CD8-positive, alpha-beta memory T cell (primary cell): Measurements from ENCODE around the gene TEX35. TPM values are rescaled to one million over a fixed set of nuclear protein-coding genes. Genes with fewer than 3 reads are reported as not detected.

Experiments
- CTCF ChIA-PET: fragments of 350-600 bp; sonication (Branson Sonifier 250); formaldehyde crosslinking; loops from one replicate; lab custom pipeline; 2021; ENCODE audit warnings: antibody characterized with exemption; lab: Charles Lee
- POLR2A ChIA-PET: fragments of 350-600 bp; sonication (Branson Sonifier 250); formaldehyde crosslinking; loops from one replicate; lab custom pipeline; 2021; ENCODE audit warnings: antibody characterized with exemption; lab: Charles Lee
- DNase-seq, 5 donors: peaks; one replicate each; pipeline versions ENCODE4 v3.0.0 to v3.0.0-alpha.2; 2020 to 2022; ENCODE audit warnings: mixed read lengths in 1 of 5
- H3K27ac ChIP-seq: one replicate; pipeline ENCODE4 v1.7.0; 2013; ENCODE audit warnings: low read depth, mild to moderate bottlenecking, low read length, moderate library complexity
- H3K27me3 ChIP-seq: 2 replicates; pipeline ENCODE4 v1.7.0; 2013; ENCODE audit warnings: low read length, mild to moderate bottlenecking; ENCODE audit not compliant: insufficient read depth, poor library complexity, severe bottlenecking
- H3K36me3 ChIP-seq: 2 replicates; pipeline ENCODE4 v1.7.0; 2013; ENCODE audit warnings: mild to moderate bottlenecking, low read length, moderate library complexity; ENCODE audit not compliant: insufficient read depth
- H3K4me1 ChIP-seq: 2 replicates; pipeline ENCODE4 v1.7.0; 2013; ENCODE audit warnings: mild to moderate bottlenecking, low read length, moderate library complexity; ENCODE audit not compliant: insufficient read depth
- H3K4me3 ChIP-seq: 2 replicates; pipeline ENCODE4 v1.7.0; 2013; ENCODE audit warnings: mild to moderate bottlenecking, low read length
- H3K9me3 ChIP-seq: 2 replicates; pipeline ENCODE4 v1.7.0; 2013; ENCODE audit warnings: mild to moderate bottlenecking, low read length
- H3K27ac Mint-ChIP-seq, 8 donors: one replicate each; pipeline ENCODE4 v1.8.0; 2020 to 2021; ENCODE audit warnings: mixed read lengths in 8 of 8, mild to moderate bottlenecking in 6 of 8, inconsistent platforms in 3 of 8, moderate library complexity in 3 of 8
- H3K27me3 Mint-ChIP-seq, 2 donors: one replicate each; pipeline ENCODE4 v1.8.0; 2020 to 2021; ENCODE audit warnings: mixed read lengths in 2 of 2, mild to moderate bottlenecking in 1 of 2, moderate library complexity in 1 of 2
- H3K36me3 Mint-ChIP-seq, 3 donors: one replicate each; pipeline ENCODE4 v1.8.0; 2020 to 2021; ENCODE audit warnings: mixed read lengths in 3 of 3, inconsistent platforms in 1 of 3, mild to moderate bottlenecking in 1 of 3
- H3K4me1 Mint-ChIP-seq, 3 donors: one replicate each; pipeline ENCODE4 v1.8.0; 2020 to 2021; ENCODE audit warnings: mixed read lengths in 3 of 3, inconsistent platforms in 1 of 3, mild to moderate bottlenecking in 1 of 3
- H3K4me3 Mint-ChIP-seq, 7 donors: one replicate each; pipeline ENCODE4 v1.8.0; 2020 to 2021; ENCODE audit warnings: mixed read lengths in 7 of 7, mild to moderate bottlenecking in 6 of 7, moderate library complexity in 4 of 7, inconsistent platforms in 2 of 7
- H3K9me3 Mint-ChIP-seq, 5 donors: one replicate each; pipeline ENCODE4 v1.8.0; 2020 to 2022; ENCODE audit warnings: mixed read lengths in 5 of 5, mild to moderate bottlenecking in 3 of 5, moderate library complexity in 2 of 5, inconsistent platforms in 1 of 5
- polyA plus RNA-seq: library from polyadenylated mRNA; unstranded; fragments of 300-500 nt; fragmentation: Illumina TruSeq; gene quantifications from one replicate; pipeline ENCODE4 v1.2.3, GENCODE V29; 2021
- total RNA-seq, 2 experiments: library from RNA; stranded (reverse); gene quantifications; one replicate each; pipeline ENCODE4 v1.2.3, GENCODE V29; 2021

TEX35 gene
- total and polyA plus RNA-seq, 3 experiments from 2014 or later = not detected

DNA sequence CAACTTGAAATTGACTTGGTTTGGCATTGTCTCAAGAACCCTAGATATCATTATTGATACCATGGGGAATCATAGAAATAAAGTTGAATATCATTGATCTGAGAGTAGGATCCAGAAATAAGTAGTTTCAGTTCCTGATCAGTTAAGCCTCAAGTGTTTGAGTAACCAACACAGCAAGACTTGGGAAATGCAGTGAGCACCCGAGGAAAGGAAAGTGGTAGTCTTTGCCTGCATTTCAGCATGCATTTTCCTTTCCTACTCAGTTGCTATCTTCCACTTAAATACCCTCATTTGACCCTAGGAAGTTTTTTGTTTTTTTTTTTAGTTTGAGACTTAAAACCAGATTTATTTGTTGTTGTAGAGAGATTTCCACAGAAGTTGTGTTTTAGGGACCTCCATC is 35.1 kb upstream of the TEX35 start:
- CTCF ChIA-PET = no interaction called here
- Mint-ChIP-seq H3K9me3 (no peaks in the 10 kb centered on the region), H3K27ac (no peak overlapping the region), H3K4me3 (no peak overlapping the region), H3K27me3 (peaks cover 8 to 23% of the 10 kb centered on the region in 2 donors), H3K36me3 (no peaks in the 10 kb centered on the region), H3K4me1 (no peaks in the 10 kb centered on the region)
- no peaks in the 10 kb centered on the region for H3K36me3 ChIP-seq
- POLR2A ChIA-PET = no interaction called here
- no peaks in the 10 kb centered on the region for H3K9me3 ChIP-seq
- H3K27me3 ChIP-seq = no peaks in the 10 kb centered on the region
- no peak for DNase-seq
- H3K27ac ChIP-seq = no peak overlapping the region
- H3K4me1 ChIP-seq = no peaks in the 10 kb centered on the region
- no peak overlapping the region for H3K4me3 ChIP-seq

GRCh38 chr1:178483251-178483957 is 29.5 kb upstream of the TEX35 start:
- POLR2A ChIA-PET = no interaction called here
- peaks cover 11 to 19% of the 10 kb centered on the region in 2 donors for H3K27me3 Mint-ChIP-seq
- H3K4me1 Mint-ChIP-seq = peaks cover 0 to 2% (median 0%) of the 10 kb centered on the region in 3 donors
- no peaks in the 10 kb centered on the region for H3K9me3 ChIP-seq
- no peaks in the 10 kb centered on the region for H3K4me1 ChIP-seq
- peaks cover 0 to 1% (median 0%) of the 10 kb centered on the region in 5 donors for H3K9me3 Mint-ChIP-seq
- no peaks in the 10 kb centered on the region for H3K36me3 Mint-ChIP-seq
- no peaks in the 10 kb centered on the region for H3K27me3 ChIP-seq
- no peak overlapping the region for H3K27ac Mint-ChIP-seq
- H3K27ac ChIP-seq = no peak overlapping the region
- H3K4me3 Mint-ChIP-seq = peak overlapping the region in 1 of 7 donors; percentile 18
- CTCF ChIA-PET = no interaction called here
- H3K4me3 ChIP-seq = no peak overlapping the region
- DNase-seq = no peak
- no peaks in the 10 kb centered on the region for H3K36me3 ChIP-seq

GRCh38 chr1:178484698-178485225 is 28.1 kb upstream of the TEX35 start:
- H3K27me3 ChIP-seq = no peaks in the 10 kb centered on the region
- H3K27ac ChIP-seq = no peak overlapping the region
- CTCF ChIA-PET = no interaction called here
- Mint-ChIP-seq H3K27ac (no peak overlapping the region), H3K4me1 (peaks cover 0 to 2% (median 0%) of the 10 kb centered on the region in 3 donors), H3K36me3 (no peaks in the 10 kb centered on the region), H3K4me3 (no peak overlapping the region), H3K9me3 (peaks cover 0 to 1% (median 0%) of the 10 kb centered on the region in 5 donors), H3K27me3 (peaks cover 9 to 18% of the 10 kb centered on the region in 2 donors)
- POLR2A ChIA-PET = no interaction called here
- no peaks in the 10 kb centered on the region for H3K4me1 ChIP-seq
- no peak for DNase-seq
- H3K9me3 ChIP-seq = no peaks in the 10 kb centered on the region
- no peaks in the 10 kb centered on the region for H3K36me3 ChIP-seq
- no peak overlapping the region for H3K4me3 ChIP-seq

- no peaks in the 10 kb centered on the region for H3K36me3 Mint-ChIP-seq
- no peaks in the 10 kb centered on the region for H3K27me3 ChIP-seq
- H3K4me1 ChIP-seq = no peaks in the 10 kb centered on the region
- H3K27ac Mint-ChIP-seq = no peak overlapping the region
- H3K27me3 Mint-ChIP-seq = peaks cover 9 to 15% of the 10 kb centered on the region in 2 donors
- peaks cover 0 to 1% (median 0%) of the 10 kb centered on the region in 5 donors for H3K9me3 Mint-ChIP-seq
- H3K4me3 ChIP-seq = no peak overlapping the region
- H3K4me1 Mint-ChIP-seq = peaks cover 0 to 2% (median 0%) of the 10 kb centered on the region in 3 donors
- no peaks in the 10 kb centered on the region for H3K36me3 ChIP-seq
- POLR2A ChIA-PET = no interaction called here
- no peaks in the 10 kb centered on the region for H3K9me3 ChIP-seq
- no peak for DNase-seq
- CTCF ChIA-PET = no interaction called here
- no peak overlapping the region for H3K4me3 Mint-ChIP-seq
- no peak overlapping the region for H3K27ac ChIP-seq
Observed at GRCh38 chr1:178485541-178485981, 27.3 kb upstream of the TEX35 start.

- no peaks in the 10 kb centered on the region for H3K4me1 ChIP-seq
- Mint-ChIP-seq H3K36me3 (no peaks in the 10 kb centered on the region), H3K4me3 (no peak overlapping the region), H3K27ac (no peak overlapping the region), H3K27me3 (peaks cover 9 to 15% of the 10 kb centered on the region in 2 donors), H3K4me1 (peaks cover 0 to 2% (median 0%) of the 10 kb centered on the region in 3 donors), H3K9me3 (peaks cover 0 to 1% (median 0%) of the 10 kb centered on the region in 5 donors)
- POLR2A ChIA-PET = no interaction called here
- no peak overlapping the region for H3K27ac ChIP-seq
- DNase-seq = no peak
- H3K27me3 ChIP-seq = no peaks in the 10 kb centered on the region
- H3K36me3 ChIP-seq = no peaks in the 10 kb centered on the region
- CTCF ChIA-PET = no interaction called here
- no peaks in the 10 kb centered on the region for H3K9me3 ChIP-seq
- no peak overlapping the region for H3K4me3 ChIP-seq
Observed at GRCh38 chr1:178486100-178487069, 26.5 kb upstream of the TEX35 start.

DNA sequence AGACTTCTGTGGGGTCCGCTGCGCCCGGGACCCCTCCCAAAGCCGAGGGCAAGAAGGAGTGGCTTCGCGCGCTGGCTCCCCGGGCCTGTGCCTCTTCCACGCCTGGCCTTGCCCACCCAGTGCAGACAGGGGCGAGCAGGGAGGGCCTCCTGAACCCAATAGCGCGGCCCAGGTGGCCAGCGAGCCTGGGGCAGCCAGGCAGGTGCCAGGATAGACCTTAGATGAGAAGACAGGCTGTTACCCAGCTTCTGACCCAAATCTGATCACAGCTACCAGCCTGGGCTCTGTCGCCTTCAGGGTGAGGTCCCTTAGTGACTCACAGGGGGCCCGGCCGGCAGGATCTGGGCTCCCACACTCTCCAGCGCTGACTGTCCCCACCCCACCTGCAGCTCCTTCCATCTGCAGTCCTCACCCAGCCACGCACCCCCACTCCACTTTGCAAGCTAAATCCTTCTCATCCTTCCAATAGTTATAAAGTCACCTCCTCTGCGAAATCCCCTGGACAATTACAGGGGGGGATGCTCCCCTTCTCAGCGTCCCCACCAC is 25.8 kb upstream of the TEX35 start:
- H3K27ac ChIP-seq = no peak overlapping the region
- Mint-ChIP-seq H3K4me3 (peak overlapping the region in 1 of 7 donors; percentile 10), H3K4me1 (peaks cover 0 to 2% (median 0%) of the 10 kb centered on the region in 3 donors), H3K27me3 (peaks cover 7 to 15% of the 10 kb centered on the region in 2 donors), H3K36me3 (no peaks in the 10 kb centered on the region), H3K27ac (peak overlapping the region in 2 of 8 donors; percentile 32 to 77), H3K9me3 (peaks cover 0 to 1% (median 0%) of the 10 kb centered on the region in 5 donors)
- POLR2A ChIA-PET = no interaction called here
- no peak overlapping the region for H3K4me3 ChIP-seq
- no peaks in the 10 kb centered on the region for H3K27me3 ChIP-seq
- CTCF ChIA-PET = no interaction called here
- H3K9me3 ChIP-seq = no peaks in the 10 kb centered on the region
- H3K4me1 ChIP-seq = no peaks in the 10 kb centered on the region
- H3K36me3 ChIP-seq = no peaks in the 10 kb centered on the region
- DNase-seq = no peak

- no peaks in the 10 kb centered on the region for H3K4me1 ChIP-seq
- Mint-ChIP-seq H3K36me3 (no peaks in the 10 kb centered on the region), H3K27me3 (peaks cover 7 to 15% of the 10 kb centered on the region in 2 donors), H3K9me3 (peaks cover 0 to 1% (median 0%) of the 10 kb centered on the region in 5 donors), H3K4me1 (peaks cover 0 to 2% (median 0%) of the 10 kb centered on the region in 3 donors), H3K27ac (peak overlapping the region in 1 of 8 donors; percentile 31), H3K4me3 (no peak overlapping the region)
- H3K27me3 ChIP-seq = no peaks in the 10 kb centered on the region
- H3K27ac ChIP-seq = no peak overlapping the region
- ChIA-PET POLR2A (no interaction called here), CTCF (no interaction called here)
- H3K4me3 ChIP-seq = no peak overlapping the region
- H3K9me3 ChIP-seq = no peaks in the 10 kb centered on the region
- no peaks in the 10 kb centered on the region for H3K36me3 ChIP-seq
- DNase-seq = no peak
Observed at GRCh38 chr1:178488393-178488792, 24.5 kb upstream of the TEX35 start.
